ENCODE results near the gene WASL. TPM values are rescaled to one million over a fixed set of nuclear protein-coding genes. Genes with fewer than 3 reads are reported as not detected.

The WASL gene
- total RNA-seq, 1 experiment from 2014 or later, result 39.3 TPM

DNA sequence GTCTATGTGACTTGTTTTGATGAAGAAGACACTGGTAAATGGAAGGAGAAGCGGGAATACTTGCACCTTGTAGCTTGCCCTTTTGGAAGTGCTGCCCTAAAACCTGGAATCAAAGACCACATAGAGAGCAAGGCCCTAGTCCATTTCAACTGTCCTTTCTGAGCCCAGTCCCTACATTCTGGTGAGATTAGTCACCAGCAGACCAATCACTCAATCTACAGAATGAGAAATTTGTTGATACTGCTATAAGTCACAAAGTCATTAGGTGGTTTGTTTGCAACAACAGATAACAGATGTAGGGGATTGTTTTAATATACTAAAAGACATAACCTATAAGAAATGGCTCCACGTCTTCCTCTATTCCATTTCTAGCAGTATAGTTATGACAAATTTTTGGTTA lies 33.6 kb downstream of the WASL start:
- no peak overlapping the region for H3K4me2 ChIP-seq (ENCODE audit: insufficient read depth, insufficient read length, low read length)
- peaks cover 7 to 12% (median 10%) of the 10 kb centered on the region in 3 experiments; a peak in 4 of 7 replicates for H3K36me3 Mint-ChIP-seq (ENCODE audit: insufficient read depth in 1 of 3, low read depth in 3 of 3)
- H3K23ac ChIP-seq (ENCODE audit: insufficient read length, low read depth, low read length), result no peak overlapping the region
- H3K79me2 ChIP-seq (ENCODE audit: insufficient read depth, low read length), result peaks cover 9% of the 10 kb centered on the region
- no peak overlapping the region for H2BK20ac ChIP-seq (ENCODE audit: low read depth, low read length, poor library complexity, severe bottlenecking)
- TF ChIP-seq, protein P1, sequence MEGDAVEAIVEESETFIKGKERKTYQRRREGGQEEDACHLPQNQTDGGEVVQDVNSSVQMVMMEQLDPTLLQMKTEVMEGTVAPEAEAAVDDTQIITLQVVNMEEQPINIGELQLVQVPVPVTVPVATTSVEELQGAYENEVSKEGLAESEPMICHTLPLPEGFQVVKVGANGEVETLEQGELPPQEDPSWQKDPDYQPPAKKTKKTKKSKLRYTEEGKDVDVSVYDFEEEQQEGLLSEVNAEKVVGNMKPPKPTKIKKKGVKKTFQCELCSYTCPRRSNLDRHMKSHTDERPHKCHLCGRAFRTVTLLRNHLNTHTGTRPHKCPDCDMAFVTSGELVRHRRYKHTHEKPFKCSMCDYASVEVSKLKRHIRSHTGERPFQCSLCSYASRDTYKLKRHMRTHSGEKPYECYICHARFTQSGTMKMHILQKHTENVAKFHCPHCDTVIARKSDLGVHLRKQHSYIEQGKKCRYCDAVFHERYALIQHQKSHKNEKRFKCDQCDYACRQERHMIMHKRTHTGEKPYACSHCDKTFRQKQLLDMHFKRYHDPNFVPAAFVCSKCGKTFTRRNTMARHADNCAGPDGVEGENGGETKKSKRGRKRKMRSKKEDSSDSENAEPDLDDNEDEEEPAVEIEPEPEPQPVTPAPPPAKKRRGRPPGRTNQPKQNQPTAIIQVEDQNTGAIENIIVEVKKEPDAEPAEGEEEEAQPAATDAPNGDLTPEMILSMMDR (conservative IDR thresholded peaks at IDR 0.05), result no peak
- no peak for DNase-seq
- no peak overlapping the region for H4K5ac ChIP-seq (ENCODE audit: insufficient read length, low read depth, low read length)
- H3K4me1 ChIP-seq (ENCODE audit: insufficient read depth, low read length), result peaks cover 3% of the 10 kb centered on the region; the same call in 1 of the 2 replicates
- no peak overlapping the region for H3T11ph ChIP-seq (ENCODE audit: low read length)
- H4K91ac ChIP-seq (ENCODE audit: insufficient read length, low read depth, low read length), result no peak overlapping the region
- peaks cover 0 to 6% of the 10 kb centered on the region in 2 experiments; a peak in 1 of 5 replicates for H3K9me3 Mint-ChIP-seq
- H3K27ac Mint-ChIP-seq, result no peak overlapping the region
- no peak overlapping the region for H2BK12ac ChIP-seq (ENCODE audit: insufficient read length, low read depth, low read length)
- no peak overlapping the region for H2AK5ac ChIP-seq (ENCODE audit: insufficient read length, low read length)
- H3K27me3 ChIP-seq (ENCODE audit: insufficient read depth, low read length), result no peaks in the 10 kb centered on the region
- H4K8ac ChIP-seq (replicated peaks; ENCODE audit: insufficient read length, low read depth, low read length), result no peak overlapping the region
- H4K20me1 ChIP-seq (ENCODE audit: control insufficient read depth, insufficient read depth, insufficient read length), result no peaks in the 10 kb centered on the region
- no peak overlapping the region for H2BK5ac ChIP-seq (ENCODE audit: insufficient read length, low read length)
- H3K18ac ChIP-seq (ENCODE audit: insufficient read length, low read depth, low read length), result no peak overlapping the region
- no peak overlapping the region for H2BK120ac ChIP-seq (ENCODE audit: low read depth, low read length, poor library complexity, severe bottlenecking)
- H3K9ac ChIP-seq (ENCODE audit: extremely low read depth, insufficient read length, low read length), result no peak overlapping the region
- no peak overlapping the region for H3K56ac ChIP-seq (ENCODE audit: insufficient read length, low read depth, low read length)
- peaks cover 20 to 25% of the 10 kb centered on the region in 2 experiments for H3K4me1 Mint-ChIP-seq
- no peak overlapping the region for H3K4me3 Mint-ChIP-seq
- no peak overlapping the region for H3K4ac ChIP-seq (ENCODE audit: low read depth, low read length)
- no peaks in the 10 kb centered on the region for H3K27me3 Mint-ChIP-seq (ENCODE audit: low read depth)
- H3K79me1 ChIP-seq (ENCODE audit: insufficient read depth, low read depth, low read length, poor library complexity, severe bottlenecking), result no peaks in the 10 kb centered on the region
- no peak overlapping the region for H2BK15ac ChIP-seq (ENCODE audit: low read depth, low read length)
- WGBS (ENCODE audit: extremely low coverage, insufficient read length, low lambda C conversion rate), result no CpG with 5 or more reads among the region's 2 CpGs
- H3K23me2 ChIP-seq (ENCODE audit: insufficient read length, low read depth, low read length, poor library complexity, severe bottlenecking), result no peaks in the 10 kb centered on the region
- H3K14ac ChIP-seq (ENCODE audit: insufficient read depth, low read length), result no peak overlapping the region
- H3K27ac ChIP-seq (ENCODE audit: insufficient read length, low read depth, low read length), result no peak overlapping the region
- no peak overlapping the region for H2AFZ ChIP-seq (ENCODE audit: low read length)
- H3K9me3 ChIP-seq (ENCODE audit: control insufficient read depth, low read depth, low read length), result no peaks in the 10 kb centered on the region
